CD4-positive, alpha-beta T cell (primary cell): ENCODE data around the gene SLC39A10. TPM values are rescaled to one million over a fixed set of nuclear protein-coding genes. Genes with fewer than 3 reads are reported as not detected.

Experiments used
- ATAC-seq: fragments of 200-7000 bp; cut with Tn5 transposase; one replicate; pipeline ENCODE4 v1.10.0; 2022; ENCODE audit warnings: mild to moderate bottlenecking; ENCODE audit not compliant: poor library complexity
- CTCF ChIA-PET: fragments of 350-600 bp; sonication (Branson Sonifier 250); formaldehyde crosslinking; loops from one replicate; lab custom pipeline; 2021; ENCODE audit warnings: antibody characterized with exemption, inconsistent platforms; lab: Charles Lee
- POLR2A ChIA-PET: fragments of 350-600 bp; sonication (Branson Sonifier 250); formaldehyde crosslinking; loops from one replicate; lab custom pipeline; 2021; ENCODE audit warnings: antibody characterized with exemption, inconsistent platforms; lab: Charles Lee
- DNase-seq, 14 experiments: peaks; one replicate each; pipeline ENCODE4 v3.0.0-alpha.2; 2013 to 2020; ENCODE audit warnings: mixed read lengths in 2 of 14
- H3K27ac ChIP-seq, 2 donors: one replicate each; pipeline versions ENCODE4 v1.5.1 to v1.7.0; 2013; ENCODE audit warnings: low read length in 2 of 2, low read depth in 1 of 2, mild to moderate bottlenecking in 1 of 2
- H3K27me3 ChIP-seq, 2 experiments: 1 replicate in 1 of 2; 2 replicates in 1 of 2; pipeline versions ENCODE4 v1.6.1 to v1.7.0; 2013; ENCODE audit warnings: low read length in 2 of 2, control low read depth in 1 of 2, mild to moderate bottlenecking in 1 of 2, moderate library complexity in 1 of 2; ENCODE audit not compliant: insufficient read depth in 2 of 2, control insufficient read depth in 1 of 2
- H3K36me3 ChIP-seq: one replicate; pipeline ENCODE4 v1.6.1; 2013; ENCODE audit warnings: low read length, control low read depth; ENCODE audit not compliant: insufficient read depth
- H3K4me1 ChIP-seq: one replicate; pipeline ENCODE4 v1.6.1; 2013; ENCODE audit warnings: low read length, control low read depth; ENCODE audit not compliant: insufficient read depth
- H3K4me3 ChIP-seq: one replicate; pipeline ENCODE4 v1.5.1; 2013; ENCODE audit warnings: mild to moderate bottlenecking, low read length, moderate library complexity
- H3K9me3 ChIP-seq, 2 experiments: 1 replicate in 1 of 2; 2 replicates in 1 of 2; pipeline versions ENCODE4 v1.6.1 to v1.7.0; 2013; ENCODE audit warnings: low read length in 2 of 2, mild to moderate bottlenecking in 2 of 2, control low read depth in 1 of 2, moderate library complexity in 1 of 2; ENCODE audit not compliant: control insufficient read depth in 1 of 2, insufficient read depth in 1 of 2
- H3K27ac Mint-ChIP-seq: one replicate; pipeline ENCODE4 v1.8.0; 2020; ENCODE audit warnings: mixed read lengths
- H3K27me3 Mint-ChIP-seq: one replicate; pipeline ENCODE4 v1.8.0; 2021; ENCODE audit warnings: mixed read lengths
- H3K36me3 Mint-ChIP-seq: one replicate; pipeline ENCODE4 v1.8.0; 2021; ENCODE audit warnings: low read depth, mixed read lengths
- H3K4me1 Mint-ChIP-seq: one replicate; pipeline ENCODE4 v1.8.0; 2021; ENCODE audit warnings: low read depth, mixed read lengths
- H3K4me3 Mint-ChIP-seq: one replicate; pipeline ENCODE4 v1.8.0; 2020; ENCODE audit warnings: mild to moderate bottlenecking, mixed read lengths
- H3K9me3 Mint-ChIP-seq: one replicate; pipeline ENCODE4 v1.8.0; 2020; ENCODE audit warnings: mixed read lengths
- CTCF ChIP-seq: fragments of 200-600 bp; IDR thresholded peaks from one replicate; pipeline ENCODE4 v1.8.0; 2022; ENCODE audit warnings: antibody characterized with exemption, mild to moderate bottlenecking
- intact Hi-C, 2 experiments: fragments of 100-400 bp; cut with DNase I in 1 of 2; cut with micrococcal nuclease in 1 of 2; formaldehyde crosslinking; loops; one replicate each; pipeline versions ENCODE4 v1.15.1 to v1.9.0; 2023 to 2025; cut with DNase I, micrococcal nuclease
- polyA plus RNA-seq, 2 donors: library from polyadenylated mRNA; unstranded; fragments of 120-200 nt; gene quantifications; one replicate each; pipeline ENCODE4 v1.2.1, GENCODE V29; 2013
- total RNA-seq, 174 experiments: library from RNA in 2 of 174; stranded (reverse) in 2 of 174; gene quantifications; one replicate each; pipeline ENCODE4 v1.2.3 and lab custom pipeline; 2021 to 2026

The SLC39A10 gene
- total RNA-seq (10 to 100 TPM; 38.2 to 39.4 TPM), total RNA-seq (lab: John Stamatoyannopoulos, UW) (26.2 to 189 (median 73.5) reads per million in 172 experiments)
- polyA plus RNA-seq (2013, experiment 1 of 2), result 29.6 TPM
- 29.0 TPM for polyA plus RNA-seq (2013, experiment 2 of 2)

- Mint-ChIP-seq H3K27me3 (peaks cover 4% of the 10 kb centered on the region), H3K4me3 (peak within 1 kb of the TSS; percentile 99), H3K36me3 (peaks cover 27% of the 10 kb centered on the region), H3K9me3 (no peaks in the 10 kb centered on the region), H3K4me1 (peaks cover 35% of the 10 kb centered on the region), H3K27ac (peak within 1 kb of the TSS; percentile 98)
- Histone ChIP-seq H3K27ac (peak within 1 kb of the TSS; percentile 97 to 99), H3K9me3 (no peaks in the 10 kb centered on the region), H3K4me3 (peak within 1 kb of the TSS; percentile 94), H3K36me3 (no peaks in the 10 kb centered on the region), H3K27me3 (no peaks in the 10 kb centered on the region), H3K4me1 (peaks cover 10% of the 10 kb centered on the region)
- intact Hi-C loops, result loop anchor here (5.0 kb wide), 3 partner anchors 80 to 980 kb away; partner anchors contain the start of gene CCDC150 (in 1 of the 2)
- CTCF ChIA-PET, result interaction anchor here (1.1 to 1.4 kb wide), 3 partner anchors 81 to 411 kb away, joined by 3 to 7 read pairs (median 4); partner anchors contain the start of gene DNAH7
- POLR2A ChIA-PET, result interaction anchor here (0.6 to 5.7 kb wide), 51 partner anchors 9 to 1842 kb away, joined by 3 to 225 read pairs (median 5); partner anchors contain the start of genes DNAH7, HSPD1, SF3B1 and STK17B
- DNase-seq (peak; percentile 93 to 100 (median 98)), ATAC-seq (peak; percentile 78)
- TF ChIP-seq CTCF, result no peak
These were observed at the start of gene SLC39A10 for GRCh38 chr2:195656859-195657633. TSS of gene SLC39A10 (plus strand) at chr2:195657226. CDS start at chr2:195680043, 22,817 bp downstream.

- ChIA-PET POLR2A (interaction anchor here (0.6 to 1.8 kb wide), 2 partner anchors 49 to 50 kb away, joined by 5 to 6 read pairs; no protein-coding TSS in a partner anchor), CTCF (no interaction called here)
- H3K4me3 Mint-ChIP-seq, result no peak overlapping the region
- Histone ChIP-seq H3K36me3 (no peaks in the 10 kb centered on the region), H3K4me1 (no peaks in the 10 kb centered on the region), H3K27ac (no peak overlapping the region), H3K9me3 (no peaks in the 10 kb centered on the region), H3K4me3 (no peak overlapping the region), H3K27me3 (no peaks in the 10 kb centered on the region)
- H3K27me3 Mint-ChIP-seq, result no peaks in the 10 kb centered on the region
- no peaks in the 10 kb centered on the region for H3K9me3 Mint-ChIP-seq
- DNase-seq (no peak), ATAC-seq (no peak)
- H3K4me1 Mint-ChIP-seq, result peaks cover 20% of the 10 kb centered on the region
- H3K27ac Mint-ChIP-seq, result no peak overlapping the region
- TF ChIP-seq CTCF, result no peak
- intact Hi-C loops, result no loop called here
- no peaks in the 10 kb centered on the region for H3K36me3 Mint-ChIP-seq
These were observed 48.1 kb upstream of the SLC39A10 start for GRCh38 chr2:195608768-195609454.

- POLR2A ChIA-PET, result no interaction called here
- H3K27me3 Mint-ChIP-seq, result no peaks in the 10 kb centered on the region
- H3K36me3 ChIP-seq, result no peaks in the 10 kb centered on the region
- TF ChIP-seq CTCF, result no peak
- ATAC-seq (no peak), DNase-seq (peak in 2 of 14 experiments; percentile 11 to 19)
- no peak overlapping the region for H3K27ac Mint-ChIP-seq
- no peak overlapping the region for H3K27ac ChIP-seq
- H3K4me1 ChIP-seq, result no peaks in the 10 kb centered on the region
- no peaks in the 10 kb centered on the region for H3K9me3 Mint-ChIP-seq
- intact Hi-C loops, result no loop called here
- no peak overlapping the region for H3K4me3 ChIP-seq
- no peaks in the 10 kb centered on the region for H3K36me3 Mint-ChIP-seq
- no peak overlapping the region for H3K4me3 Mint-ChIP-seq
- no peaks in the 10 kb centered on the region for H3K27me3 ChIP-seq
- peaks cover 19% of the 10 kb centered on the region for H3K4me1 Mint-ChIP-seq
- H3K9me3 ChIP-seq, result no peaks in the 10 kb centered on the region
- CTCF ChIA-PET, result interaction anchor here (0.6 kb wide), 1 partner anchor 1686 kb away, joined by 3 read pairs; no protein-coding TSS in a partner anchor
These were observed 46.3 kb upstream of the SLC39A10 start for GRCh38 chr2:195610717-195611116.
